Muscle layer of colon (tissue), 2 donors: ENCODE data around the gene PRR16.

Experiments
- H3K27ac ChIP-seq: one replicate; pipeline ENCODE4 v1.7.0; 2013; ENCODE audit warnings: low read depth, mild to moderate bottlenecking, low read length, moderate library complexity
- H3K27me3 ChIP-seq, 2 donors: one replicate each; pipeline ENCODE4 v1.7.0; 2013; ENCODE audit warnings: low read length in 2 of 2, mild to moderate bottlenecking in 2 of 2; ENCODE audit not compliant: insufficient read depth in 2 of 2, control insufficient read depth in 1 of 2
- H3K36me3 ChIP-seq: one replicate; pipeline ENCODE4 v1.7.0; 2013; ENCODE audit warnings: mild to moderate bottlenecking, low read length; ENCODE audit not compliant: insufficient read depth
- H3K4me1 ChIP-seq: one replicate; pipeline ENCODE4 v1.7.0; 2013; ENCODE audit warnings: mild to moderate bottlenecking, low read length; ENCODE audit not compliant: insufficient read depth
- H3K4me3 ChIP-seq, 2 donors: one replicate each; pipeline ENCODE4 v1.7.0; 2013; ENCODE audit warnings: low read length in 2 of 2, low read depth in 1 of 2, mild to moderate bottlenecking in 1 of 2, moderate library complexity in 1 of 2
- H3K9ac ChIP-seq: one replicate; pipeline ENCODE4 v1.7.0; 2013; ENCODE audit warnings: low read length
- H3K9me3 ChIP-seq: one replicate; pipeline ENCODE4 v1.7.0; 2013; ENCODE audit warnings: mild to moderate bottlenecking, low read length
- donor health status: abdominal sarcoma.
- donor health status: Adenocarcinoma of cecum.

The PRR16 gene

GRCh38 chr5:120586646-120587045 is 122.5 kb downstream of the PRR16 start:
- Histone ChIP-seq H3K4me1 (no peaks in the 10 kb centered on the region), H3K9me3 (no peaks in the 10 kb centered on the region), H3K27ac (no peak overlapping the region), H3K9ac (no peak overlapping the region), H3K4me3 (no peak overlapping the region), H3K36me3 (no peaks in the 10 kb centered on the region), H3K27me3 (no peaks in the 10 kb centered on the region)

- Histone ChIP-seq H3K27ac (no peak overlapping the region), H3K4me3 (no peak overlapping the region), H3K9me3 (no peaks in the 10 kb centered on the region), H3K36me3 (no peaks in the 10 kb centered on the region), H3K4me1 (no peaks in the 10 kb centered on the region), H3K27me3 (no peaks in the 10 kb centered on the region), H3K9ac (no peak overlapping the region)
Observed at GRCh38 chr5:120591911-120592310, 127.8 kb downstream of the PRR16 start.

GRCh38 chr5:120599576-120599975 is 135.5 kb downstream of the PRR16 start:
- H3K4me3 ChIP-seq: no peak overlapping the region
- H3K9me3 ChIP-seq: no peaks in the 10 kb centered on the region
- H3K36me3 ChIP-seq: no peaks in the 10 kb centered on the region
- no peaks in the 10 kb centered on the region for H3K4me1 ChIP-seq
- H3K27ac ChIP-seq: no peak overlapping the region
- no peaks in the 10 kb centered on the region for H3K27me3 ChIP-seq
- no peak overlapping the region for H3K9ac ChIP-seq

GRCh38 chr5:120600639-120601038 is 136.5 kb downstream of the PRR16 start:
- H3K27me3 ChIP-seq: no peaks in the 10 kb centered on the region
- H3K9ac ChIP-seq: no peak overlapping the region
- H3K4me3 ChIP-seq: no peak overlapping the region
- no peaks in the 10 kb centered on the region for H3K4me1 ChIP-seq
- H3K9me3 ChIP-seq: no peaks in the 10 kb centered on the region
- H3K36me3 ChIP-seq: no peaks in the 10 kb centered on the region
- no peak overlapping the region for H3K27ac ChIP-seq

- Histone ChIP-seq H3K27ac (no peak overlapping the region), H3K36me3 (no peaks in the 10 kb centered on the region), H3K4me1 (no peaks in the 10 kb centered on the region), H3K4me3 (no peak overlapping the region), H3K27me3 (no peaks in the 10 kb centered on the region), H3K9ac (no peak overlapping the region), H3K9me3 (no peaks in the 10 kb centered on the region)
Observed at GRCh38 chr5:120602033-120602432, 137.9 kb downstream of the PRR16 start.

- no peaks in the 10 kb centered on the region for H3K27me3 ChIP-seq
- H3K9me3 ChIP-seq: no peaks in the 10 kb centered on the region
- H3K27ac ChIP-seq: no peak overlapping the region
- no peak overlapping the region for H3K9ac ChIP-seq
- H3K36me3 ChIP-seq: no peaks in the 10 kb centered on the region
- H3K4me1 ChIP-seq: no peaks in the 10 kb centered on the region
- no peak overlapping the region for H3K4me3 ChIP-seq
Observed at GRCh38 chr5:120604884-120605283, 140.8 kb downstream of the PRR16 start.

- no peaks in the 10 kb centered on the region for H3K36me3 ChIP-seq
- H3K9me3 ChIP-seq: no peaks in the 10 kb centered on the region
- no peaks in the 10 kb centered on the region for H3K27me3 ChIP-seq
- H3K9ac ChIP-seq: no peak overlapping the region
- no peak overlapping the region for H3K4me3 ChIP-seq
- no peaks in the 10 kb centered on the region for H3K4me1 ChIP-seq
- no peak overlapping the region for H3K27ac ChIP-seq
Observed at GRCh38 chr5:120605325-120606079, 141.4 kb downstream of the PRR16 start.

GRCh38 chr5:120609570-120609969 is 145.5 kb downstream of the PRR16 start:
- Histone ChIP-seq H3K36me3 (no peaks in the 10 kb centered on the region), H3K27me3 (no peaks in the 10 kb centered on the region), H3K27ac (no peak overlapping the region), H3K9me3 (no peaks in the 10 kb centered on the region), H3K9ac (no peak overlapping the region), H3K4me3 (no peak overlapping the region), H3K4me1 (no peaks in the 10 kb centered on the region)

- no peak overlapping the region for H3K27ac ChIP-seq
- H3K27me3 ChIP-seq: no peaks in the 10 kb centered on the region
- H3K4me3 ChIP-seq: no peak overlapping the region
- no peaks in the 10 kb centered on the region for H3K36me3 ChIP-seq
- no peak overlapping the region for H3K9ac ChIP-seq
- H3K4me1 ChIP-seq: no peaks in the 10 kb centered on the region
- no peaks in the 10 kb centered on the region for H3K9me3 ChIP-seq
Observed at GRCh38 chr5:120610145-120610544, 146.0 kb downstream of the PRR16 start.

GRCh38 chr5:120613729-120614128 is 149.6 kb downstream of the PRR16 start:
- H3K4me3 ChIP-seq: no peak overlapping the region
- no peaks in the 10 kb centered on the region for H3K9me3 ChIP-seq
- H3K27ac ChIP-seq: no peak overlapping the region
- no peaks in the 10 kb centered on the region for H3K36me3 ChIP-seq
- H3K27me3 ChIP-seq: no peaks in the 10 kb centered on the region
- no peak overlapping the region for H3K9ac ChIP-seq
- H3K4me1 ChIP-seq: no peaks in the 10 kb centered on the region

GRCh38 chr5:120614531-120615180 is 150.6 kb downstream of the PRR16 start:
- no peak overlapping the region for H3K27ac ChIP-seq
- no peaks in the 10 kb centered on the region for H3K27me3 ChIP-seq
- no peaks in the 10 kb centered on the region for H3K9me3 ChIP-seq
- no peaks in the 10 kb centered on the region for H3K36me3 ChIP-seq
- no peak overlapping the region for H3K9ac ChIP-seq
- H3K4me1 ChIP-seq: no peaks in the 10 kb centered on the region
- no peak overlapping the region for H3K4me3 ChIP-seq
